Adrenal gland (tissue), 5 donors: ENCODE data around the gene PCDHB12.

ENCODE experiments used
- POLR2A ChIP-seq, 2 donors: fragments of 450-650 bp; IDR thresholded peaks; one replicate each; pipeline ENCODE4 v1.6.1; 2017; ENCODE audit warnings: antibody characterized with exemption in 2 of 2, mild to moderate bottlenecking in 2 of 2, moderate library complexity in 1 of 2
- TF ChIP-seq, protein P1 (sequence below), 6 experiments: fragments of 450-650 bp in 4 of 6; fragments of 200-600 bp in 2 of 6; sonication (generic) in 1 of 6; IDR thresholded peaks; 1 replicate in 5 of 6; 2 replicates in 1 of 6; pipeline versions ENCODE4 v1.5.1 to v1.8.0; 2016 to 2021; ENCODE audit warnings: antibody characterized with exemption in 6 of 6, mild to moderate bottlenecking in 2 of 6, moderate library complexity in 1 of 6
- donor health status: DM: no; HTN: no; CAD: no.

GRCh38 chr5:141245250-141245717 lies 36.8 kb downstream of the PCDHB12 start, which contains the start of gene PCDHB15:
- TF ChIP-seq, protein P1, sequence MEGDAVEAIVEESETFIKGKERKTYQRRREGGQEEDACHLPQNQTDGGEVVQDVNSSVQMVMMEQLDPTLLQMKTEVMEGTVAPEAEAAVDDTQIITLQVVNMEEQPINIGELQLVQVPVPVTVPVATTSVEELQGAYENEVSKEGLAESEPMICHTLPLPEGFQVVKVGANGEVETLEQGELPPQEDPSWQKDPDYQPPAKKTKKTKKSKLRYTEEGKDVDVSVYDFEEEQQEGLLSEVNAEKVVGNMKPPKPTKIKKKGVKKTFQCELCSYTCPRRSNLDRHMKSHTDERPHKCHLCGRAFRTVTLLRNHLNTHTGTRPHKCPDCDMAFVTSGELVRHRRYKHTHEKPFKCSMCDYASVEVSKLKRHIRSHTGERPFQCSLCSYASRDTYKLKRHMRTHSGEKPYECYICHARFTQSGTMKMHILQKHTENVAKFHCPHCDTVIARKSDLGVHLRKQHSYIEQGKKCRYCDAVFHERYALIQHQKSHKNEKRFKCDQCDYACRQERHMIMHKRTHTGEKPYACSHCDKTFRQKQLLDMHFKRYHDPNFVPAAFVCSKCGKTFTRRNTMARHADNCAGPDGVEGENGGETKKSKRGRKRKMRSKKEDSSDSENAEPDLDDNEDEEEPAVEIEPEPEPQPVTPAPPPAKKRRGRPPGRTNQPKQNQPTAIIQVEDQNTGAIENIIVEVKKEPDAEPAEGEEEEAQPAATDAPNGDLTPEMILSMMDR (IDR thresholded peaks at IDR 0.05) = no peak
- TF ChIP-seq POLR2A (IDR thresholded peaks at IDR 0.05) = no peak
